HG03064 (cell line): ENCODE measurements around the gene EOGT.

Experiments used
- ATAC-seq: cut with Tn5 transposase; IDR thresholded peaks from one replicate; pipeline ENCODE4 v1.9.1; 2021; ENCODE audit warnings: low read depth; ENCODE audit not compliant: unreplicated experiment

The EOGT gene

DNA sequence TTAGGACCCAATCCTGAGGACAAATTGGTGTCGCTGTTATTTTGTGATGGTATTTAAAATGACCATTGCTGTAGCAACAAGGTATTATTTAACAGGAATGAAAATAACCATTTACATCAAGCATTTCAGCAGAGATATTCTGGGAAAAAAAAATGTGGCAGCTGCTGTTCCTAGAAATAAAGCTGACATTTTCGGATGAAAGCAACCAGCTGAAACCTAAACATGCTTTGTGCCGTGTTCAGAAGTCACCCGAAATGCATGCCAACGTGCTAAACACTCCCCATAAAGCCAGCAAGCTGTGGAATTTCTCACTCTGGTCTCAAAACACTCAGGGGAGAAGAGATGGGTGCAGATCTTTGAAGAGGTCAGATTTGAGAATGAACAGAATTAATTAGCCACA lies 49.6 kb downstream of the EOGT start:
- no peak for ATAC-seq

DNA sequence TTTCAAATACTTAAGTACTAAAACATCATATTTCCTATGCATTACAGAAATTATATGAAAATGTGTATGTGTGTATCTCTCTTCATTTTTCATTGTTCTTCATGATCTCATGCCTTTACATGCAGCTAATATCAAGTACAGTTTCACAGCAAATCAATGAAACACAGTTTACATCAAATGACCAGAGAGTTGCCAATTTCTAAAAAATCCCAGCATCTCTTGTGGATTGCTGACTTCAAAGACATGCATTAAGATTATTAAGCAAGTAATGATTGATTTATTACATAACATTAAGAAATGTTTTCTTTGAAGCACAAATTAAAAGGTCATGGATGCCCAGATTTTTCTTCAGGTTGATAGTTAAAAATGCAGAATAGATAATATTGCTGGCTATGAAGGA lies 50.1 kb downstream of the EOGT start:
- ATAC-seq: no peak

DNA sequence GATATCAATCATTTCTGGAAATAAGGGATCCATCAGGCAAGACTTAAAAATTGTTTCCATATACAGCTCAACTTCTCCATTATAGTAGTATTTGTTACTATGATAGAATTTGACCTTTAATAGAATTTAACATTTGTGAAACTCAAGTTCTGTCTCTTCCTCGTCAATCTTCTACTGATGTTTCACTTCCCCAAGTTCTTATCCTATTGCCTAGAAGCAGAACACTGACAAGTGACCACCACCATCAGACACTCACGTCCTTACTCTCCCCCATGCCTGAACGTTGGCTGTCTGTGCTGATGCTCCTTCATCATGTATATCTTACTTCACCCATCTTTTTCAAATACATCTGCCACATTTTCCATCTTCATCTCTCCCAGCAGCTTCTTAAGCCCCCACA lies 54.6 kb downstream of the EOGT start:
- ATAC-seq: no peak

DNA sequence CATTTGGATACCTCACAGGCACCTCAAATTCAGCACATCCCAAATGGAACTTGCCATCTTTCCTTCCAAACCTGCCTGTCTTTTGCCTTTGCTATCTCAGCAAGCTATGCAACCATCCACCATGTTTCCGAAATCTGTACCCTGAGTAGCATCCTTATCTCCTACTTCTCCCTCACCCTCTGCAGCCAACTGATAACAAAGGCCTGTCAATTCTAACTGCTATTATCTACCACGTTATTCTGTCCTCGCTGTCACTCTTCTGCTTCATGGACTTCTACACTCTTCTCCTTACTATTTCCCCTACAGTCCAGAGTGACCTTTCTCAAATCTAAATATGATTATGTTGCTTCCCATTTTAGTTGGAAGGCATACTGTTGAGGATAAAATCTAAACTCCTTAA lies 55.6 kb downstream of the EOGT start:
- ATAC-seq: no peak

DNA sequence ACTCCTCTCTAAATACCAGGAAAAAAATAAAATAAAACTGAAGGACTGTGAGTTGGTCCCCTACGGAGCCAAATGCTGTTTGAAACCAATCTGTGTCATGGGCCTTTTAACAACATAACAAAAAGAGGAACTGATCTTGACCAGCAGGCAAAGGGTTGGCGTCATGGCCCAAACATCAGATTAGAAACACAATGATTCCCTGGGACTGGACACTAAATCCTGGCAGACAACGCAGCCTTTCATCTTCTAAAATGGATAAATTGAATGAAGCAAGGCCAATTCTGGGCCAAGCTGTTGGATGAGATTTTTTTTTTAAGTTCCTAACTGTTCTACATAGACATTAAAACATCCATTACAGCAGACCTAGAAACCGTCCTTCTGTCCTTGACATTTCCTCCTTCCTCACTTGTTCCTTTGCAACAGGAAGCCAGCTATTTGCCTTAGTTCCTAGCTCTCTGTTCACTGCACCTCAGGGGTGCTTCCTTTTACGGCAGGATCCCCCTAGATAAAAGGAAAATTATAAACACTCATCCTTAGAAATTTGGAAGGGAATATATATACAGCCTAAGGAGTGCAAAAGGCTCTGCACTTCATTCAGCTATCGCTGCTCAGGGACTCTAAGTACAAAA lies 59.6 kb downstream of the EOGT start:
- no peak for ATAC-seq

DNA sequence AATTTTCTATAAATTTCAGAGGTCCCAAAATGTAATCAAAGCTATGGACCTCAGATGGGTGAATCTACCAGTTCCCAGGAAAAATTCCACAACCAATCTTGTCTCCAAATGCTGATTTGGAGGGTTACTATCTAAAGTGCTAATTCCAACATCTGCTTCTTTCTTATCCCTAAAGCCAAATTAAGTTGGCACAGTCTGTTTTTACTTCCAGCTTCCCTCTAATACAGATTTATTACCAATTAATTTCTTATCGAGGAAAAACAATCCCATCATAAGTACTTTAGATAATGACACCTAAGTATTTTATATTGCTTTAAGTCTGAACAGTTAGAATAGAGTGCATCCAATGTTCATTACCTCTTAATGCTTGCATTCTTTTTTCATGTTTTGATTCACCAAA lies 68.3 kb downstream of the EOGT start:
- no peak for ATAC-seq

DNA sequence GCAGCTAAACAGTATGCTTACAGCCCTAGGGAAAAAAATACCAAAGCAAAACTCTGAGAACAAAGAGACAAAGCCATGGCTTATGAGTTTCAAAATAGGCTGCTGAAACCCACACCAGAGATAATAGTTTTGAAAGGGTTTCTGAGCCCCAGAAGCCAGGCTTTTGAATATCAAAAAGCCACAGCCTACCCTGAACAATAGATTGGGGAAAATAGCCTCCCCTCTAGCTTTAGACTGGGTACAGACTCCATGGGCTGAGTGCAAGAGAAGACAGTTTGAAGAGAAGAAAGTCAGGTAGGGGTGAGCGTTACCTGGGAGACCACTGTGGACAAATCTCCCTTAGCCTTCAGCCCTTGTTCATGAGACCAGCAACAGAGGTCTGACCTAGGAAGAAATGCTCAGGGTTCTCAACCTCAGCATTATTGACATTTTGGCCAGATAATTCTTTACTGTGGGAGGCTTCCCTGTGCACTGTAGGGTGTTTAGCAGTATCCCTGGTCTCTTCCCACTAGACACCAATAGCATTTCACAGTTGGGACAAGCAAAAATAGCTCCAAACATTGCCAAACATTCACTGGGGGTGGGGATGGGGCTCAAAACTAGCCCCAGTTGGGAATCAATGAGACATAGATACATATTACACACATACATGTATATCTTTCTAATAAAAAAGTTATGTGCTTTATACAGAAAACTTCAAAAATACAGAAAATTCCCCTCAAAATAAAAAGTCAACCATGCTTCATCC lies 69.6 kb downstream of the EOGT start:
- no peak for ATAC-seq

DNA sequence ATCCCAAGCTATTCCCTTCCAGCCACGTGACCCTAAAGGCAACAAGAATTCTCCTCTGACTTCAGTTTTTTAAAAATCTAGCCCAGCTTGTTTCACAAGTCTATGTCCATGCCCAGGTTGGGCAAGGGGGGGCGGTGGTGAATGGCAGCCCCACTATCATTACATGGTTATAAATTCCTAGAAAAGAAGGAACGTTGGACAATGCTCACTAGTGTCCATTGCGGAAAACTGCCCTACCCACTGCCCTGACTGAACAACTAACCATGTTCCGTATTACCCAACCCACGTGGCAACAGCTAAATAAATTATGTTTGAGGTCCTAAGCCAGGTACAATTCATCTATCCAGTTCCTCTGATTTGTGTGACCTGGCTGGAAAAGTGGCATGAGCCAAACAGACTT lies 72.4 kb downstream of the EOGT start:
- ATAC-seq: no peak

DNA sequence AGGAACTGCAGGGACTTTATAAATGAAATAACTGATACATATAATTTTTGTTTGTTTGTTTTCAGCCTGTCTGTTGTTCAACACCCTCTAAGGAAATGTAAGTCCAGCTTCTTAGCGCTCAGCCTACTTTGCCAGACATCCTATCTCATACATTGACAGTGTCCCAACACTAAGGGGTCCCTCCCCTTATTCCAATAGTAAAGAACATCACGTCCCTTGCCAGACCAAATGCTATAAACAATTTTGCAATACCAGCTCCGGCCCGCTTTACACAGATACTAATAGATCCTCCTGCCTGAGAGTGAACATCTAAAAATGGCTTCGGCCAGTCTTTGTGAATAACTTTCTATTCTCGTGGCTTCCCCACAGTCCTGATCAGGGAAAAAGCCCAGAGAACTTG lies 76.6 kb downstream of the EOGT start:
- ATAC-seq: no peak

DNA sequence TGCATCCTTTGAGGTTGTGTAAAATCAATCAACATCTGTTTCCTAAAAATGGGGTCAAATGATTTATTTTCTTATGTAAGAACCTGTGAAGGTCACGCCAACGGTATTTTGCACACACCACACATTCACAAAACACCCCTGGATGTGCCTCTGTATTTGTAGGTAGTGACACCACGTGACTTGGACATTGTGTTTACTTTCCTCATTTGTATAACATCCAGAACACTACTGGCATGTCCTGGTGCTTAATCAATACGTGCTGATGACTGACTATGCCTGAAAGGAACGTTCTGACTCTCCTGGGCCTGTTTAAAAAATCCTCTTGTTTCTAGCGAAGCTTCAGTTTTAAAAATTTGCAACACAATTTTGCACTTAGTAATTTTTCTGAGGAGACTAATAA lies 77.7 kb downstream of the EOGT start:
- ATAC-seq: no peak

DNA sequence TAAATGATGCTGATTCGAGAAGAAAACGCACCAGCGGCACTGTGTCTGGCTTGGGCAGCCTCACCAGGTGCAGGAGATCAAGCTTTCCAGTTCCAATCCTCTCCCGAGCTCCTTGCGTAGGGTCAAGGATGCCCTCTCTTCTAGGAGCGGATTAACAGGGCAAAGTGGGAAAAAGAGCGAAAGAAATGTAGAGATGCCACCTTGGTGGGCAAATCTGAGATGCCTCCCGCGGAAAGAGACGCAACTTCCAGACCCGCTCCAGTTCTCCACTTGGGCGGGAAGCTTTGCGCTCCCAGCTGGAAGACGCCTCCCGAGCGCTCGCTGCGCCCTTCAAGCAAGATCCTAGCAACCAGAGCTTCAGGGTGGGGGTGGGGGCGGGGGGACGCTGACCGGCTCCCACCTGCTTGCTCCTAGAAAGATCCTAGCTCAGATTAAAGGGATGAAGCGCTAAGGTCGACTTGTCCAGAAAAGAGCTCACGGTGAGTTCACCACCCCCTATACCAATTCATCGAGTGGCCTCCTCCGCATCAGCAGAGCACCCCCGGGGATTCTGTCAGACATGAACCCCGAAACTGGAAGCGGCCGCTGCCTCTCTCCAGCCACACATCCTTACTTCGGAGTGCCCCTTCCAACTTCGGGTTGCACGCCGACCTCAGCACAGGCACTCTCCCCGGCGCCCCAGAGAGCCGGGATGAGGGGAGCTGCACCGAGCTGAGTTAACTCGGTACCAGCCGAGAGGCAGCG lies 81.9 kb downstream of the EOGT start:
- ATAC-seq: no peak
